Left ventricle myocardium inferior (tissue), 1 donor: ENCODE results near the gene IGSF22. TPM values are rescaled to one million over a fixed set of nuclear protein-coding genes. Genes with fewer than 3 reads are reported as not detected.

Experiments
- DNase-seq: peaks from one replicate; pipeline ENCODE4 v3.0.0-alpha.2; 2020
- H3K27ac ChIP-seq: fragments of 200-600 bp; replicated peaks from 2 replicates; pipeline ENCODE4 v1.8.0; 2021
- H3K27me3 ChIP-seq: fragments of 200-600 bp; 2 replicates; pipeline ENCODE4 v1.8.0; 2021; ENCODE audit warnings: low read depth
- H3K36me3 ChIP-seq: fragments of 200-600 bp; 2 replicates; pipeline ENCODE4 v1.8.0; 2021
- H3K4me1 ChIP-seq: fragments of 200-600 bp; 2 replicates; pipeline ENCODE4 v1.8.0; 2021
- H3K4me3 ChIP-seq: fragments of 200-600 bp; 2 replicates; pipeline ENCODE4 v1.8.0; 2021; ENCODE audit warnings: mild to moderate bottlenecking, moderate library complexity
- H3K9me3 ChIP-seq: fragments of 200-600 bp; replicated peaks from 2 replicates; pipeline ENCODE4 v1.8.0; 2021
- intact Hi-C: fragments of 100-400 bp; cut with micrococcal nuclease; formaldehyde crosslinking; loops from one replicate; pipeline ENCODE4 v1.11.0; 2022
- total RNA-seq: library from RNA; stranded (reverse); fragmentation: NEBNext Ultra II Directional; extraction: Animal tissue kit (Norgen Biotek cat#: 25700); gene quantifications from one replicate; pipeline ENCODE4 v1.2.1, GENCODE V29; 2021
- TF ChIP-seq, protein P1 (sequence below): fragments of 200-600 bp; IDR thresholded peaks from 2 replicates; pipeline ENCODE4 v1.8.0; 2021; ENCODE audit warnings: antibody characterized with exemption, mild to moderate bottlenecking, borderline replicate concordance
- donor health status: DM: no; HTN: yes; CAD: no; lungs with severe emphysema.

The IGSF22 gene
- total RNA-seq, 1 donor from 2014 or later: 0.49 TPM

DNA sequence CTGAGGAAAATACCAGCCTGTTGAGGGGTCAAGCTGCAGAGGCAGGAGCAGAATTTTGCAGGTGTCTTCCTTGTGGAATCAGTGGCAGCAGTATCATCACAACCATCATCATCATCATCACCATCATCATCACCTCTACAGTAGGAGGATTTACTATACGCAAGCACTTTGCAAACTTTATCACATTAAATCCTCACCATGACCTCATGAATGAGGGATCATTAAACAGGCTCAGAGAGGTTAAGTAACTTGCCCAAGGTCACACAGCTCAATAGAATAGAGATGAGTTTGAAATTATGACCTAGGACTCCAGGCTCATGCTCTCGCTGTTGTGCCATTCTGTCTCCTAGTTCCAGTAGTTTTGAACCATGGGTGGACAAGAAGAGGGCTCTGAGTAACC lies 40.0 kb upstream of the IGSF22 start:
- no peak for DNase-seq
- H3K9me3 ChIP-seq: no peaks in the 10 kb centered on the region
- peaks cover 2% of the 10 kb centered on the region for H3K27me3 ChIP-seq
- no peak overlapping the region for H3K27ac ChIP-seq
- TF ChIP-seq, protein P1, sequence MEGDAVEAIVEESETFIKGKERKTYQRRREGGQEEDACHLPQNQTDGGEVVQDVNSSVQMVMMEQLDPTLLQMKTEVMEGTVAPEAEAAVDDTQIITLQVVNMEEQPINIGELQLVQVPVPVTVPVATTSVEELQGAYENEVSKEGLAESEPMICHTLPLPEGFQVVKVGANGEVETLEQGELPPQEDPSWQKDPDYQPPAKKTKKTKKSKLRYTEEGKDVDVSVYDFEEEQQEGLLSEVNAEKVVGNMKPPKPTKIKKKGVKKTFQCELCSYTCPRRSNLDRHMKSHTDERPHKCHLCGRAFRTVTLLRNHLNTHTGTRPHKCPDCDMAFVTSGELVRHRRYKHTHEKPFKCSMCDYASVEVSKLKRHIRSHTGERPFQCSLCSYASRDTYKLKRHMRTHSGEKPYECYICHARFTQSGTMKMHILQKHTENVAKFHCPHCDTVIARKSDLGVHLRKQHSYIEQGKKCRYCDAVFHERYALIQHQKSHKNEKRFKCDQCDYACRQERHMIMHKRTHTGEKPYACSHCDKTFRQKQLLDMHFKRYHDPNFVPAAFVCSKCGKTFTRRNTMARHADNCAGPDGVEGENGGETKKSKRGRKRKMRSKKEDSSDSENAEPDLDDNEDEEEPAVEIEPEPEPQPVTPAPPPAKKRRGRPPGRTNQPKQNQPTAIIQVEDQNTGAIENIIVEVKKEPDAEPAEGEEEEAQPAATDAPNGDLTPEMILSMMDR: no peak
- intact Hi-C loops: no loop called here
- H3K4me1 ChIP-seq: no peaks in the 10 kb centered on the region
- H3K4me3 ChIP-seq: no peak overlapping the region
- H3K36me3 ChIP-seq: no peaks in the 10 kb centered on the region

DNA sequence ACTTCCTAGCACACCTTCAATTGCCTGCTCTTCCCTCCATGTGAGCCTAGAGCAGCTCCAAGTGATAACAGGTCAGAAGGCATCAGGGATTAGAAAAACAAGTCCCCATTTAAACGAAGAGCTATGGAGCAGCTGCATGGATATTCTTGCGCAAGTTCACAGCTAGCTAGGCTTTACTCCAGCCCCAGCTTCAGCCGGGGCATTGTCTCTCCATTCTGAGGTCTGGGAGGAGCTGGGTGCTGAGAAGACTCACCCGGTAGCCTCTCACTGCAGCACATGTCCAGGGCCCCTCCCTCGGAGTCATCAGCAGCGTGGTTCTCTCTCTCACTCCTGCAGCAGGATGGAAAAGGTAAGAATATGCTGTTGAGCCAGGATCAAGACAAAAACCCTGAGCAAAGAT lies 39.6 kb upstream of the IGSF22 start:
- Histone ChIP-seq H3K4me1 (no peaks in the 10 kb centered on the region), H3K9me3 (no peaks in the 10 kb centered on the region), H3K27ac (no peak overlapping the region), H3K27me3 (no peaks in the 10 kb centered on the region), H3K36me3 (no peaks in the 10 kb centered on the region), H3K4me3 (no peak overlapping the region)
- no peak for DNase-seq
- TF ChIP-seq, protein P1: no peak
- intact Hi-C loops: no loop called here

DNA sequence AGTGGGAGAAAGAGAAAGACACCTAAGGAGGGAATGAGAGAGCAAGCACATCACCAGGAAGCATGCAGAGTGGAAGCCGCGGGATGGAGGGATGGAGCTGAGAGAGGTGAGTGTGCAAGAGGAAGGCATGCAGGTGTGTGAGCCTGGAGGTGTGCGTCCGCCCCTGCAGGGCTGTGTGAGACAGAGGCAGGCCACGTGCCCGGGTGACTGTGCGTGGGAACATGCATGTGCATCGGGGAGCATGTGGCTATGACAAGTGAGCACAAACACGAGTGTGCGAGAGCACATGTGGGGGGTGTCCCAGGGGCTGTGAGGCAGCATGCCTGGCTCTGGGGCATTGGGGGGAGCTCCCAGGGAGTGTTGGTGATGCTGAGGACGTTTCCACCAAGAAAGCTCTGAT lies 35.8 kb upstream of the IGSF22 start:
- TF ChIP-seq, protein P1: no peak
- no peak overlapping the region for H3K4me3 ChIP-seq
- H3K4me1 ChIP-seq: no peaks in the 10 kb centered on the region
- no peaks in the 10 kb centered on the region for H3K9me3 ChIP-seq
- DNase-seq: no peak
- no peaks in the 10 kb centered on the region for H3K36me3 ChIP-seq
- intact Hi-C loops: no loop called here
- H3K27me3 ChIP-seq: no peaks in the 10 kb centered on the region
- H3K27ac ChIP-seq: no peak overlapping the region

DNA sequence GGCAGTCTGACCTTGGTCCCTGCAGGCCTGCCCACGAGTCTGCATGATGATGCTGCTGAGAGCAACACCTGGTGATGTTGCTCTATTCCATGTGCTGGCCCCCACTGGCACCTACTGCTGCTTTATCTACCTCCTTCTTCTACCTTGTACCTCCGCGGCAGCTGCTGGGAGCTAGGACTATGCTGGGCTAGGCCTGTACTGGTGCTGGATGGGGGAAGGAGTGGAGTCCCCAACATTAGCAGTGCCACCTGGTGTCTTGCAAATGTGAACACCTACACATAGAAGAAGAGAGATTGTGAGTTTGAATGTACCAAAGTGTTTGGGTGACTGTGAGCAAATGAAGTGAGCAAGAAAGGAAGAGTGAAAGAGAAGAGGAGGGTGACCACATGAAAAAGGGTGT lies 35.2 kb upstream of the IGSF22 start:
- TF ChIP-seq, protein P1: no peak
- no peak for DNase-seq
- H3K9me3 ChIP-seq: no peaks in the 10 kb centered on the region
- no peaks in the 10 kb centered on the region for H3K4me1 ChIP-seq
- H3K36me3 ChIP-seq: no peaks in the 10 kb centered on the region
- H3K4me3 ChIP-seq: no peak overlapping the region
- no peaks in the 10 kb centered on the region for H3K27me3 ChIP-seq
- no peak overlapping the region for H3K27ac ChIP-seq
- intact Hi-C loops: no loop called here

DNA sequence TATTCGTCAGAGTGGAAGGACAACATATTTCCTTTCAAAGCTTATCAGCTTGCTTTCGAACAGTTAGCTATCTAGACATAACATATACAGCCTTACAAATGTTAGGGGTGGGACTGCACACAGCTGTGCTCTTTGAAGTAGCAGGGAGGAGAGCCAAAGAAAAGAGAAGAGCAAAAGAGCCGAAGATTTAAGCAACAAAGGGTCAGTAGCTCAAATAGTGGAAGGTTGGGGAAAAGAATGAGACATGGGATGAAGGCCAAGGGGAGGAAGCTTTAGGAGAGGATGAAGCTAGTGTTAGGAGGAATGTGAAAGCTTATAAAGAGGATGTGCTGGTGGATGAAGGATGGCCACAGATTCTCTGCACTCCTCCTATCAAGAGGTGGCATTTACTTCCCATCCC lies 31.8 kb upstream of the IGSF22 start:
- Histone ChIP-seq H3K36me3 (no peaks in the 10 kb centered on the region), H3K4me3 (no peak overlapping the region), H3K27me3 (peaks cover 14% of the 10 kb centered on the region), H3K9me3 (no peaks in the 10 kb centered on the region), H3K27ac (no peak overlapping the region), H3K4me1 (no peaks in the 10 kb centered on the region)
- DNase-seq: no peak
- intact Hi-C loops: no loop called here
- TF ChIP-seq, protein P1: no peak

DNA sequence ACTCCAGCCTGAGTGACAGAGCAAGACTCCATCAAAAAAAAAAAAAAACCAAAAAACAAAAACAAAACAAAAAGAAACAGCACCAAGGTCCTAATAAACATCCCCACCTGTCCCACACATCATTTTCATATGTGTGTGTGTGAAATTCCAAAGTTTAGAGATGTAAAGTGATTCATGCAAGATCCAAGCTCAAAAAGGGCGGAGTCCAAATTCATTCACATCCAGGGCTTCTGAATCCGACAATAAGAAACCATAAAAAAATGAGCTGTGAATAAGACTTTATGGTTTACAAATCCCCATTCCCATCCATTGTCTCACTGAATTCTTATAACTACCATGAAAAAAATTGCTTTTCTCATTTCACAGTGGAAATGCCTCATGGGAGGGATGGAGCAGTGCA lies 30.9 kb upstream of the IGSF22 start:
- no peaks in the 10 kb centered on the region for H3K36me3 ChIP-seq
- TF ChIP-seq, protein P1: no peak
- no peaks in the 10 kb centered on the region for H3K9me3 ChIP-seq
- H3K4me1 ChIP-seq: no peaks in the 10 kb centered on the region
- no peak overlapping the region for H3K4me3 ChIP-seq
- no peak overlapping the region for H3K27ac ChIP-seq
- intact Hi-C loops: no loop called here
- no peak for DNase-seq
- peaks cover 14% of the 10 kb centered on the region for H3K27me3 ChIP-seq
